ENCODE data around the gene BRAT1.
"Not testable (repeated sequence)": the region's sequence is repeated elsewhere in the genome, so short reads cannot be mapped to it uniquely, and the experiment has no call there.

GRCh38 chr7:2532816-2533215 lies 22.5 kb downstream of the BRAT1 start:
- not testable (repeated sequence) for TF ChIP-seq CTCF (IDR thresholded peaks at IDR 0.05); POLR2A (IDR thresholded peaks at IDR 0.05); POLR2AphosphoS5 (IDR thresholded peaks at IDR 0.05; ENCODE audit: insufficient read depth in 1 of 2, low read depth in 1 of 2)

Data from vagina (tissue), 2 donors.